Gastroesophageal sphincter (tissue), 4 donors: ENCODE measurements around the gene F2R. TPM values are rescaled to one million over a fixed set of nuclear protein-coding genes. Genes with fewer than 3 reads are reported as not detected.

ENCODE experiments used
- ATAC-seq: fragments of 150-250 bp; one replicate; pipeline ENCODE4 v1.9.1; 2016; ENCODE audit warnings: mild to moderate bottlenecking, moderate library complexity
- H3K27ac ChIP-seq, 4 donors: fragments of 200-600 bp; sonication (generic) in 3 of 4; 1 replicate in 3 of 4; 2 replicates in 1 of 4; pipeline ENCODE4 v1.5.1; 2016 to 2019
- H3K27me3 ChIP-seq: fragments of 200-600 bp; sonication (generic); one replicate; pipeline ENCODE4 v1.5.1; 2019
- H3K36me3 ChIP-seq, 2 donors: fragments of 200-600 bp; sonication (generic); one replicate each; pipeline ENCODE4 v1.5.1; 2019; ENCODE audit warnings: control low read depth in 1 of 2
- H3K4me1 ChIP-seq, 3 donors: fragments of 200-600 bp; sonication (generic); 1 replicate in 2 of 3; 2 replicates in 1 of 3; pipeline ENCODE4 v1.5.1; 2016 to 2019; ENCODE audit warnings: control low read depth in 2 of 3
- H3K4me3 ChIP-seq, 2 donors: fragments of 200-600 bp; sonication (generic); one replicate each; pipeline ENCODE4 v1.5.1; 2019; ENCODE audit warnings: mild to moderate bottlenecking in 1 of 2, moderate library complexity in 1 of 2
- H3K9me3 ChIP-seq, 3 donors: fragments of 200-600 bp; sonication (generic); one replicate each; pipeline ENCODE4 v1.5.1; 2017 to 2019; ENCODE audit warnings: control low read depth in 2 of 3
- EP300 ChIP-seq: sonication (generic); formaldehyde crosslinking; IDR thresholded peaks from one replicate; pipeline ENCODE4 v1.6.1; 2017; ENCODE audit warnings: antibody characterized with exemption, mild to moderate bottlenecking
- POLR2A ChIP-seq, 2 donors: fragments of 450-650 bp; IDR thresholded peaks; one replicate each; pipeline ENCODE4 v1.6.1; 2017; ENCODE audit warnings: antibody characterized with exemption in 2 of 2, mild to moderate bottlenecking in 2 of 2, moderate library complexity in 1 of 2
- POLR2AphosphoS5 ChIP-seq: sonication (generic); formaldehyde crosslinking; IDR thresholded peaks from one replicate; pipeline ENCODE4 v1.6.1; 2017; ENCODE audit warnings: antibody characterized with exemption
- WGBS, 2 donors: methylation state at CpG; one replicate each; pipeline ENCODE4 v1.1.5; 2018; ENCODE audit warnings: low coverage in 1 of 2; 5-methylcytosine and 5-hydroxymethylcytosine counted together
- total RNA-seq, 4 donors: library from RNA; depleted of rRNA; stranded (reverse); fragments of >200 nt; gene quantifications; one replicate each; pipeline ENCODE4 v1.1.0, GENCODE V29; 2016
- TF ChIP-seq, protein P1 (sequence below), 4 experiments: fragments of 200-600 bp in 2 of 4; fragments of 450-650 bp in 2 of 4; sonication (generic) in 1 of 4; IDR thresholded peaks; one replicate each; pipeline ENCODE4 v1.5.1; 2017 to 2019; ENCODE audit warnings: antibody characterized with exemption in 4 of 4, mild to moderate bottlenecking in 2 of 4, moderate library complexity in 2 of 4

The F2R gene
- total RNA-seq, 4 donors from 2014 or later: 7.5 to 20.9 (median 11.3) TPM

DNA sequence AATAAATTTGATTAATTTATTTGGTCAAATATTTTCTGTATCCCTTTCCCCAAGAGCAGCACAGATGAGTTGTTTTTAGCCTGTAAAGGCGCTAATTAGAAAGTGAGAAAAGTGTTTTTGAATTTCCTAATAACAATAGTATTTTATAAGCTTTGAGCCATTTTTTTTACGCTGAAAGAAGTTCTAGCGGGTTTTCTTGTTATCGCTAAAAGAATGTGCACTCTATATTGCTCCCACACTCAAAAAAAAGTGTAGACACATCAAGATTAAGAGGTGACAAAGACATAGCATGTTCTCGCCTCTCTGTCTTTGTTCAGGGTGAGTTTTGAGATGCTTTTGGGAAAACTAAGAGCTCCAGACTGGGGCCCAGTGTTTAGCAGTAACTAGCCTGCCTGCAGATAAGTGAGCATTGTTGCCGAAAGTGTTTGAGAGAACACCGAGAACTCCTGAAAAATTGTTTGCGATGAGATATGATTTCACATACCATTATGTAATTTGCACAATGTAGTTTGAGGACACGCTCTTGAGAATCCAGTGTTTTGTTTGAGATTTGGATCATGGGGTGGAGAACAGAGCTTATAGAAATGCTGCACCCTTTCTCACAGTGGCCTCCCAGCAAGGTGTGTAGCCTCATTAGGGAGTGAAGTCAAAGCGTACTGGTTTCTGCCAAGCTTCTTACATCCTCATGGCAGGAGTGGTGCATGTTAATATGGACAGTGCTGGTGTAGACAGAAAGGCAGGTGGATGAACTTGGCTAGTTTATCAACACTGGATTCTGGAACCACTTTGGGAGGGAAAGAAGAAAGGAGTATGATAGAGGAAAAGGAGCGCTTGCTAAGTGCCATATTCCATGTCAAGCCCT, 1.5 kb downstream of the F2R start:
- H3K4me1 ChIP-seq: peaks cover 0 to 31% (median 0%) of the 10 kb centered on the region in 3 donors
- ATAC-seq: no peak
- no peak overlapping the region for H3K27ac ChIP-seq
- no peak for TF ChIP-seq POLR2AphosphoS5
- TF ChIP-seq, protein P1, sequence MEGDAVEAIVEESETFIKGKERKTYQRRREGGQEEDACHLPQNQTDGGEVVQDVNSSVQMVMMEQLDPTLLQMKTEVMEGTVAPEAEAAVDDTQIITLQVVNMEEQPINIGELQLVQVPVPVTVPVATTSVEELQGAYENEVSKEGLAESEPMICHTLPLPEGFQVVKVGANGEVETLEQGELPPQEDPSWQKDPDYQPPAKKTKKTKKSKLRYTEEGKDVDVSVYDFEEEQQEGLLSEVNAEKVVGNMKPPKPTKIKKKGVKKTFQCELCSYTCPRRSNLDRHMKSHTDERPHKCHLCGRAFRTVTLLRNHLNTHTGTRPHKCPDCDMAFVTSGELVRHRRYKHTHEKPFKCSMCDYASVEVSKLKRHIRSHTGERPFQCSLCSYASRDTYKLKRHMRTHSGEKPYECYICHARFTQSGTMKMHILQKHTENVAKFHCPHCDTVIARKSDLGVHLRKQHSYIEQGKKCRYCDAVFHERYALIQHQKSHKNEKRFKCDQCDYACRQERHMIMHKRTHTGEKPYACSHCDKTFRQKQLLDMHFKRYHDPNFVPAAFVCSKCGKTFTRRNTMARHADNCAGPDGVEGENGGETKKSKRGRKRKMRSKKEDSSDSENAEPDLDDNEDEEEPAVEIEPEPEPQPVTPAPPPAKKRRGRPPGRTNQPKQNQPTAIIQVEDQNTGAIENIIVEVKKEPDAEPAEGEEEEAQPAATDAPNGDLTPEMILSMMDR (IDR thresholded peaks at IDR 0.05): no peak
- TF ChIP-seq POLR2A (IDR thresholded peaks at IDR 0.05): no peak
- no peak for TF ChIP-seq EP300
- no peaks in the 10 kb centered on the region for H3K9me3 ChIP-seq
- no peaks in the 10 kb centered on the region for H3K36me3 ChIP-seq
- H3K27me3 ChIP-seq: peaks cover 34% of the 10 kb centered on the region
- 57 to 71% methylated on average over 8 to 10 of the region's 11 CpGs for WGBS, 2 donors
- peak overlapping the region; percentile 61 to 74 for H3K4me3 ChIP-seq

DNA sequence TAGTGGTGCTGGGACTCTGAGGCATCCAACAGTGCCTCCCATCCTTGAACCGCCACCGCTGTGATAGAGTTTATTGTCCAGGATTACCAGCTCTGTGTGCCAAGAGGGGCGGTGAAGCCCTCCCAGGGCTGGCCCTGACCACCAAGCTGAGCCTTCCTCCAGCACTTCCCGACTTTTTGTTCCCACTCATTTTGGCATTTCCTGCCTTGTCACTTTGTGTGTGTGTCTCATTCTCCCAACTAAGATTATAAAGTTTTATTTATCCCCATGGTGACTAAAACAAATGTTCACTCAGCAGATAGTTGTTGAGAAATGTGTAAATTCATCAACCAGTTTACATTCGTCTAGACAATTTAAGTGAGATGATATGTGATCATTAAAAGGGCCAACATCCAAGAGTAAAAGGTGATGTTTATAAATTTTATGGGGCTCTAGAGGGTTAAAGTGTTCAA, 2.5 kb downstream of the F2R start:
- H3K27ac ChIP-seq: no peak overlapping the region
- peaks cover 0 to 31% (median 0%) of the 10 kb centered on the region in 3 donors for H3K4me1 ChIP-seq
- H3K27me3 ChIP-seq: peaks cover 34% of the 10 kb centered on the region
- 60 to 66% methylated on average over 1 to 5 of the region's 5 CpGs for WGBS, 2 donors
- H3K9me3 ChIP-seq: no peaks in the 10 kb centered on the region
- ATAC-seq: no peak
- TF ChIP-seq POLR2A (IDR thresholded peaks at IDR 0.05): no peak
- TF ChIP-seq POLR2AphosphoS5: no peak
- no peak for TF ChIP-seq EP300
- TF ChIP-seq, protein P1 (IDR thresholded peaks at IDR 0.05): no peak
- no peak overlapping the region for H3K4me3 ChIP-seq
- no peaks in the 10 kb centered on the region for H3K36me3 ChIP-seq

DNA sequence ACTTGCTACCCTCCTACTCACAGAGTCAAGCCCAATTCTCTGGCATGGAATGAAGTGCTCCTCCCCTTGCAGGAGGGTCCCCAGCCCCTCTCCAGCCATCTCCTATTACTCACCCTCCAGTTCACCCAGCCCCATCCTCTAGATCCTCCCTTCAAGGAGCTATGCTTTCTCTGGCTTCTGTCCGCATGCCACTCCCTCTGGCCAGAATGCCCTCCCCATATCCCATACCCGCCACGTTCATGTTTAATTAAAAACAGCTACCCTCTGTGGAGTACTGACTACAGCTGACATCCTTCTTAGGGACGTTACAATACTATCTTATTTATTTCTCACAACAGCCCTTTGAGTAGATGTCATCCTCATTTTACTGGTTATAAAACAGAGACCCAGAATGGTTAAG, 3.0 kb downstream of the F2R start:
- no peak overlapping the region for H3K4me3 ChIP-seq
- no peaks in the 10 kb centered on the region for H3K36me3 ChIP-seq
- 84% methylated on average over 4 of the region's 4 CpGs for WGBS, 2 donors
- H3K9me3 ChIP-seq: no peaks in the 10 kb centered on the region
- TF ChIP-seq, protein P1 (IDR thresholded peaks at IDR 0.05): no peak
- TF ChIP-seq POLR2A (IDR thresholded peaks at IDR 0.05) (no peak), POLR2AphosphoS5 (no peak), EP300 (no peak)
- H3K4me1 ChIP-seq: peaks cover 0 to 31% (median 0%) of the 10 kb centered on the region in 3 donors
- no peak overlapping the region for H3K27ac ChIP-seq
- no peak for ATAC-seq
- peaks cover 34% of the 10 kb centered on the region for H3K27me3 ChIP-seq

DNA sequence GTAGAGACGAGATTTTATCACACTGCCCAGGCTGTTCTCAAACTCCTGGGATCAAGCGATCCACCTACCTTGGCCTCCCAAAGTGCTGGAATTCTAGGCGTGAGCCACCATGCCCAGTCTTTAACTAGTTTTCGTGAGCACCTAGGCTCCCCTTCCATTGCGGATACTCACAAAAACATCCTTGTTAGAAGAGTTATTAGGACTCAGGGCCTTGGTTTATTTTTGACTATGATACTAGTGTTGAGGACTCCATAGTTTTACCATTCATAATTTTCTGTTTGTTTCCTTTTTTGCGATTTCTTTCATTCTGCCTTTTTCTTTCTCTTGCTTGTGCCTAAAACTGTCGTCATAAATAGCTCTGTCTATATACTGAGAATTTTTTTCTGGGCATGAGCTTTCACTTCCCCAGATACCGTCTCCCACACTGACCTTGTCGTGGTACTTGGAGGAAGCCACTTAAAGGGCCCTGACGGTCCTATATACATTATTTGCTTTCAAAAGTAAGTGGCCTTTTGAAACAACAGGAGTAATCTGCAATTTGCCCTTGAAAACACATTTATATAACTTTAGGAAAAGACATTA, 5.2 kb downstream of the F2R start:
- 52 to 55% methylated on average over 8 to 10 of the region's 10 CpGs for WGBS, 2 donors
- Histone ChIP-seq H3K4me3 (no peak overlapping the region), H3K4me1 (peaks cover 0 to 16% (median 0%) of the 10 kb centered on the region in 3 donors), H3K27me3 (peaks cover 19% of the 10 kb centered on the region), H3K27ac (no peak overlapping the region), H3K9me3 (no peaks in the 10 kb centered on the region), H3K36me3 (no peaks in the 10 kb centered on the region)
- TF ChIP-seq EP300 (no peak), POLR2AphosphoS5 (no peak), POLR2A (IDR thresholded peaks at IDR 0.05) (no peak)
- TF ChIP-seq, protein P1 (IDR thresholded peaks at IDR 0.05): no peak
- ATAC-seq: no peak
